ENCODE data around the gene TEX19. TPM values are rescaled to one million over a fixed set of nuclear protein-coding genes. Genes with fewer than 3 reads are reported as not detected.
"Not testable (repeated sequence)": the region's sequence is repeated elsewhere in the genome, so short reads cannot be mapped to it uniquely, and the experiment has no call there.

Gene TEX19
- total RNA-seq, 1 donor from 2014 or later: not detected

- Histone ChIP-seq H3K36me3 (ENCODE audit: control insufficient read depth, insufficient read depth, low read length) (no peaks in the 10 kb centered on the region), H3K4me3 (ENCODE audit: low read depth, low read length) (no peak overlapping the region), H3K27me3 (ENCODE audit: control insufficient read depth, insufficient read depth, low read length) (peaks cover 12% of the 10 kb centered on the region)
- FAIRE-seq (no peak), DNase-seq (ENCODE audit: low read depth) (no peak)
- no peak for TF ChIP-seq CTCF (IDR thresholded peaks at IDR 0.05; ENCODE audit: insufficient read depth, low read length, severe bottlenecking)
These were observed 1.7 kb upstream of the TEX19 start for GRCh38 chr17:82357394-82357793.

DNA sequence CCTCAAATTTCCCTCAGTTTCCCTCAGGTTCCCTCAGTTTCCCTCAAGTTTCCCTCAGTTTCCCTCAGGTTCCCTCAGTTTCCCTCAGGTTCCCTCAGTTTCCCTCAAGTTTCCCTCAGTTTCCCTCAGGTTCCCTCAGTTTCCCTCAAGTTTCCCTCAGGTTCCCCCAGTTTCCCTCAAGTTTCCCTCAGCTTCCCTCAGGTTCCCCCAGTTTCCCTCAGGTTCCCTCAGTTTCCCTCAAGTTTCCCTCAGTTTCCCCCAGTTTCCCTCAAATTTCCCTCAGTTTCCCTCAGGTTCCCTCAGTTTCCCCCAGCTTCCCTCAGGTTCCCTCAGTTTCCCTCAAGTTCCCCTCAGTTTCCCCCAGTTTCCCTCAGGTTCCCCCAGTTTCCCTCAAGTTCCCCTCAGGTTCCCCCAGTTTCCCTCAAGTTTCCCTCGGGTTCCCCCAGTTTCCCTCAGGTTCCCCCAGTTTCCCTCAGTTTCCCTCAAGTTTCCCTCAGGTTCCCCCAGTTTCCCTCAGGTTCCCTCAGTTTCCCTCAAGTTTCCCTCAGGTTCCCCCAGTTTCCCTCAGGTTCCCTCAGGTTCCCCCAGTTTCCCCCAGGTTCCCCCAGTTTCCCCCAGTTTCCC, 516 bp downstream of the TEX19 start:
- not testable (repeated sequence) for FAIRE-seq; DNase-seq (ENCODE audit: low read depth); H3K4me3 ChIP-seq (ENCODE audit: low read depth, low read length); H3K36me3 ChIP-seq (ENCODE audit: control insufficient read depth, insufficient read depth, low read length)
- peaks cover 10% of the 10 kb centered on the region for H3K27me3 ChIP-seq (ENCODE audit: control insufficient read depth, insufficient read depth, low read length)

DNA sequence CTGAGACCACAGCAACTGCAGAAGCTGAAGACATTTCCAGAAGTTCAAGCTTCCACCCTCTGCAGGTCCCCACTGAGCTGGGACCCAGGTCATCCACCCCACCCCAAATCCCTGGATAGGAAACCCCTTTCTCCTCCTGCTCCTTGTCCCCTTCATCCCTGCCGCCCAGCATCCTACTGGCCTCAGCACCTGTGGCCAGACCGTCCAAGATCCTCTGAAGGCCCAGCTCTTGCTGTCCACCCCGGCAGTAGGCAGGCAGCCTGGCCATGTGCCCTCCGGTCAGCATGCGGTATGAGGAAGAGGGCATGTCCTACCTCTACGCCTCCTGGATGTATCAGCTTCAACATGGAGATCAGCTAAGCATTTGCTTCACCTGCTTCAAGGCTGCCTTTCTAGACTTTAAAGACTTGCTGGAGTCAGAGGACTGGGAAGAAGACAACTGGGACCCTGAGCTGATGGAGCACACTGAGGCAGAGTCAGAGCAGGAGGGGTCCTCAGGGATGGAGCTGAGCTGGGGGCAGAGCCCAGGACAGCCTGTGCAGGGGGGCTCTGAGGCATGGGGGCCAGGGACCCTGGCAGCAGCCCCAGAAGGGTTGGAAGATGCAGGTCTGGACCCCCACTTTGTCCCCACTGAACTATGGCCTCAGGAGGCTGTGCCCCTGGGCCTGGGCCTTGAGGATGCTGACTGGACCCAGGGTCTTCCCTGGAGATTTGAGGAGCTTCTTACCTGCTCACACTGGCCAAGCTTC, 3.0 kb downstream of the TEX19 start:
- no peak for FAIRE-seq
- H3K27me3 ChIP-seq (ENCODE audit: control insufficient read depth, insufficient read depth, low read length): peaks cover 6% of the 10 kb centered on the region

GRCh38 chr17:82365606-82366295, 6.7 kb downstream of the TEX19 start:
- DNase-seq (ENCODE audit: low read depth) (no peak), FAIRE-seq (no peak)
- no peak overlapping the region for H3K4me3 ChIP-seq (ENCODE audit: low read depth, low read length)
- peaks cover 11% of the 10 kb centered on the region for H3K27me3 ChIP-seq (ENCODE audit: control insufficient read depth, insufficient read depth, low read length)
- H3K36me3 ChIP-seq (ENCODE audit: control insufficient read depth, insufficient read depth, low read length): no peaks in the 10 kb centered on the region
- TF ChIP-seq CTCF (IDR thresholded peaks at IDR 0.05; ENCODE audit: insufficient read depth, low read length, severe bottlenecking): no peak

More for the DNA sequence above, 3.0 kb downstream of the TEX19 start:
- H3K36me3 ChIP-seq (ENCODE audit: control insufficient read depth, insufficient read depth, low read length): no peaks in the 10 kb centered on the region
- no peak for TF ChIP-seq CTCF (IDR thresholded peaks at IDR 0.05; ENCODE audit: insufficient read depth, low read length, severe bottlenecking)
- no peak for DNase-seq (ENCODE audit: low read depth)
- no peak overlapping the region for H3K4me3 ChIP-seq (ENCODE audit: low read depth, low read length)

GRCh38 chr17:82366749-82367148, 7.7 kb downstream of the TEX19 start:
- no peak for TF ChIP-seq CTCF (IDR thresholded peaks at IDR 0.05; ENCODE audit: insufficient read depth, low read length, severe bottlenecking)
- peaks cover 12% of the 10 kb centered on the region for H3K27me3 ChIP-seq (ENCODE audit: control insufficient read depth, insufficient read depth, low read length)
- DNase-seq (ENCODE audit: low read depth) (no peak), FAIRE-seq (no peak)
- no peak overlapping the region for H3K4me3 ChIP-seq (ENCODE audit: low read depth, low read length)
- H3K36me3 ChIP-seq (ENCODE audit: control insufficient read depth, insufficient read depth, low read length): no peaks in the 10 kb centered on the region

All from bronchial epithelial cell (primary cell).